ENCODE results near the gene SYTL1.

- TF ChIP-seq CTCF (IDR thresholded peaks at IDR 0.05) (no peak), POLR2A (IDR thresholded peaks at IDR 0.05) (no peak)
These were observed 16.5 kb upstream of the SYTL1 start for GRCh38 chr1:27325286-27325685.

All from uterus (tissue), 2 donors.